ENCODE data around the gene EGR2. TPM values are rescaled to one million over a fixed set of nuclear protein-coding genes. Genes with fewer than 3 reads are reported as not detected.
"Not testable (repeated sequence)": the region's sequence is repeated elsewhere in the genome, so short reads cannot be mapped to it uniquely, and the experiment has no call there.

EGR2 gene
- total and polyA plus RNA-seq, 12 donors = 0.17 to 6.8 (median 1.4) TPM

- intact Hi-C loops (cut with DNase I) = no loop called here
- TF ChIP-seq POLR2A (IDR thresholded peaks at IDR 0.05) = no peak
- no peak for TF ChIP-seq CTCF (IDR thresholded peaks at IDR 0.05)
- DNase-seq = no peak
- WGBS, 4 donors = 74 to 95% (median 86%) methylated on average over 2 of the region's 2 CpGs
- Histone ChIP-seq H3K27ac (no peak overlapping the region), H3K4me3 (no peak overlapping the region), H3K4me1 (replicated peaks in 1 of 2) (no peaks in the 10 kb centered on the region), H3K36me3 (replicated peaks in 1 of 2) (no peaks in the 10 kb centered on the region), H3K9me3 (replicated peaks in 1 of 3) (no peaks in the 10 kb centered on the region), H3K27me3 (no peaks in the 10 kb centered on the region)
Observed at GRCh38 chr10:62790571-62790970, 25.6 kb downstream of the EGR2 start.

GRCh38 chr10:62790019-62790555, 26.1 kb downstream of the EGR2 start:
- H3K27ac ChIP-seq = no peak overlapping the region
- H3K9me3 ChIP-seq (replicated peaks in 1 of 3) = no peaks in the 10 kb centered on the region
- no peak overlapping the region for H3K4me3 ChIP-seq
- intact Hi-C loops (cut with DNase I) = no loop called here
- DNase-seq = no peak
- WGBS, 4 donors = 78 to 84% (median 81%) methylated on average over 14 of the region's 14 CpGs
- TF ChIP-seq CTCF (IDR thresholded peaks at IDR 0.05) (no peak), POLR2A (IDR thresholded peaks at IDR 0.05) (no peak)
- no peaks in the 10 kb centered on the region for H3K4me1 ChIP-seq (replicated peaks in 1 of 2)
- no peaks in the 10 kb centered on the region for H3K27me3 ChIP-seq
- H3K36me3 ChIP-seq (replicated peaks in 1 of 2) = no peaks in the 10 kb centered on the region

GRCh38 chr10:62788861-62789467, 27.2 kb downstream of the EGR2 start:
- no peaks in the 10 kb centered on the region for H3K27me3 ChIP-seq
- no peaks in the 10 kb centered on the region for H3K36me3 ChIP-seq (replicated peaks in 1 of 2)
- WGBS, 4 donors = 47 to 59% (median 58%) methylated on average over 9 of the region's 9 CpGs
- H3K27ac ChIP-seq = no peak overlapping the region
- H3K9me3 ChIP-seq (replicated peaks in 1 of 3) = no peaks in the 10 kb centered on the region
- no peaks in the 10 kb centered on the region for H3K4me1 ChIP-seq (replicated peaks in 1 of 2)
- no peak overlapping the region for H3K4me3 ChIP-seq
- DNase-seq = no peak
- intact Hi-C loops (cut with DNase I) = no loop called here
- TF ChIP-seq POLR2A (IDR thresholded peaks at IDR 0.05) = no peak
- TF ChIP-seq CTCF (IDR thresholded peaks at IDR 0.05) = no peak

- H3K27ac ChIP-seq; H3K27me3 ChIP-seq; H3K9me3 ChIP-seq (replicated peaks in 1 of 3); H3K36me3 ChIP-seq (replicated peaks in 1 of 2); DNase-seq; intact Hi-C loops (cut with DNase I); H3K4me3 ChIP-seq; H3K4me1 ChIP-seq (replicated peaks in 1 of 2): not testable (repeated sequence)
- WGBS, 4 donors = 79 to 92% (median 85%) methylated on average over 2 of the region's 2 CpGs
Observed at GRCh38 chr10:62788285-62788684, 27.9 kb downstream of the EGR2 start.

GRCh38 chr10:62784537-62784936, 31.6 kb downstream of the EGR2 start:
- H3K4me1 ChIP-seq (replicated peaks in 1 of 2); H3K36me3 ChIP-seq (replicated peaks in 1 of 2); DNase-seq; intact Hi-C loops (cut with DNase I); H3K27me3 ChIP-seq; H3K4me3 ChIP-seq; H3K27ac ChIP-seq; H3K9me3 ChIP-seq (replicated peaks in 1 of 3): not testable (repeated sequence)
- 95 to 99% (median 96%) methylated on average over 3 of the region's 3 CpGs for WGBS, 4 donors

All from adrenal gland (tissue), 12 donors.